LNCaP clone FGC (cell line): Measurements from ENCODE around the gene ZDHHC5.

Source experiments
- DNase-seq: peaks from one replicate; pipeline ENCODE4 v3.0.0-alpha.2; 2011; ENCODE audit warnings: low read depth
- H3K4me3 ChIP-seq: 2 replicates; pipeline ENCODE4 v1.5.1; 2011; ENCODE audit warnings: mild to moderate bottlenecking, low read depth, low read length, control low read depth
- TF ChIP-seq, protein P1 (sequence below): IDR thresholded peaks from 2 replicates; pipeline ENCODE4 v1.5.1; 2012; ENCODE audit warnings: mild to moderate bottlenecking; ENCODE audit not compliant: control insufficient read depth, insufficient read depth; ENCODE audit errors: extremely low read depth

ZDHHC5 gene

DNA sequence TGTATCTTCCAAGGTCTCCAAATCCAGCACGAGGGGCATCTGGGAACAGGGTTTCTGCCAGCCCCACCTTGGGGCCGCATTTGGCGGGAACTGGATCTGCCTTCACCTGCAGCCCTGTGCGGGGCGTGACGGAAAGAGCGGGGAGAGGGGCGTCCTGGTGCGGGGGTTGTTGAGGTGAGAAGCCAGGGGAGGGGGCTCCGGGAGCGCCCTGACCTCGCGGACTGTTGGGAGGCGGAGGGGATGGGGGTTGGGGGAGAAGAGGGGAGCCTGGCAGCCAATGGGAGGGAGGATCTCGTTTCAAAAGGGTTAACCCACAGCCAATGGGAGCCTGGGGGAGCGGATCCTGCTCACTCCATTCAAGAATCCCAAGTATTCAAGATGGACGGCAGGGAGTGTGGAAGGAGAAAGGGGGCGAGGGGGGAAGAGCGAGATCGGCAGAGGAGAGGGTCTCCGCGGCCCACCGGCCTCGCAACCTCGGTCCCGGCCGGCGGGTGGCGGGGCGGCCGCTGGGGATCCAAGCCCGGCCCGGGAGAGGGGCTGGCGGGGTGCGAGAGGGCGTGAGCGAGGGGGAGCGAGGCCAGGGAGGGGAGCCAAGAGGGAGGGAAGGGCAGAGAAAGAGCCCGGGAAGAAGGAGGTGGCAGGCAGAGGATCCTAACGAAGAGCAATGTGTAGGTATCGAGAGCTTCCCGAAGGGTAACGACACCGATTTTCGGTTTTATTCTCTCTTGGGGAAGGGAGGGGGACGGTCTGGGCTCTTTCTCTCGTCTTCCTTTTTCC is 29.7 kb upstream of the ZDHHC5 start:
- TF ChIP-seq, protein P1, sequence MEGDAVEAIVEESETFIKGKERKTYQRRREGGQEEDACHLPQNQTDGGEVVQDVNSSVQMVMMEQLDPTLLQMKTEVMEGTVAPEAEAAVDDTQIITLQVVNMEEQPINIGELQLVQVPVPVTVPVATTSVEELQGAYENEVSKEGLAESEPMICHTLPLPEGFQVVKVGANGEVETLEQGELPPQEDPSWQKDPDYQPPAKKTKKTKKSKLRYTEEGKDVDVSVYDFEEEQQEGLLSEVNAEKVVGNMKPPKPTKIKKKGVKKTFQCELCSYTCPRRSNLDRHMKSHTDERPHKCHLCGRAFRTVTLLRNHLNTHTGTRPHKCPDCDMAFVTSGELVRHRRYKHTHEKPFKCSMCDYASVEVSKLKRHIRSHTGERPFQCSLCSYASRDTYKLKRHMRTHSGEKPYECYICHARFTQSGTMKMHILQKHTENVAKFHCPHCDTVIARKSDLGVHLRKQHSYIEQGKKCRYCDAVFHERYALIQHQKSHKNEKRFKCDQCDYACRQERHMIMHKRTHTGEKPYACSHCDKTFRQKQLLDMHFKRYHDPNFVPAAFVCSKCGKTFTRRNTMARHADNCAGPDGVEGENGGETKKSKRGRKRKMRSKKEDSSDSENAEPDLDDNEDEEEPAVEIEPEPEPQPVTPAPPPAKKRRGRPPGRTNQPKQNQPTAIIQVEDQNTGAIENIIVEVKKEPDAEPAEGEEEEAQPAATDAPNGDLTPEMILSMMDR: no peak
- no peak for DNase-seq
- no peak overlapping the region for H3K4me3 ChIP-seq

DNA sequence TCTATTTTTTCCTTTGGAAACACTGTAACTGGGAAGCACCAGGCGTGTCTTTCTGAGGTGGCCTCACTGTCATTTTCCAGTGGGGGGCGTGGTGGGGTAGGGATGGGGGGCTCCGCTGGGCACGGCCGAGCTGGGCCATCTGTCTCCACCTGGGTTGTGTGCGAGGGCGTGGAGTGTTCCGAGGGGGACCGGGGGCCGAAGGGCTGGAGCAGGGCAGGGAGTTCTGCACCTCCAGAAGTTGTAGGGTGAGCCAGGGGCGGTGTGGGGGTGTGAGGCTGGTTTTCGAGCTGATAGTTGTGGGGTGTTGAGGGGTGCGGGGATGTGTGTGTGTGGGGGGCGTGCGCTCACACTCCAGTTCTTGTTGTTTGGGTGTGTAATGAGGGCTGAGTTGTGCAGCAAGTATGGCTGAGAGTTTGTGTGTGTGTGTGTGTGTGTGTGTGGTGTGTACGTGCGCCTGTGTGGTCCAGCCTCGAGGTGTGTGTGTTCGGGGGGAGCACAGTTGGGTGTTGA is 29.0 kb upstream of the ZDHHC5 start:
- no peak for DNase-seq
- H3K4me3 ChIP-seq: no peak overlapping the region

DNA sequence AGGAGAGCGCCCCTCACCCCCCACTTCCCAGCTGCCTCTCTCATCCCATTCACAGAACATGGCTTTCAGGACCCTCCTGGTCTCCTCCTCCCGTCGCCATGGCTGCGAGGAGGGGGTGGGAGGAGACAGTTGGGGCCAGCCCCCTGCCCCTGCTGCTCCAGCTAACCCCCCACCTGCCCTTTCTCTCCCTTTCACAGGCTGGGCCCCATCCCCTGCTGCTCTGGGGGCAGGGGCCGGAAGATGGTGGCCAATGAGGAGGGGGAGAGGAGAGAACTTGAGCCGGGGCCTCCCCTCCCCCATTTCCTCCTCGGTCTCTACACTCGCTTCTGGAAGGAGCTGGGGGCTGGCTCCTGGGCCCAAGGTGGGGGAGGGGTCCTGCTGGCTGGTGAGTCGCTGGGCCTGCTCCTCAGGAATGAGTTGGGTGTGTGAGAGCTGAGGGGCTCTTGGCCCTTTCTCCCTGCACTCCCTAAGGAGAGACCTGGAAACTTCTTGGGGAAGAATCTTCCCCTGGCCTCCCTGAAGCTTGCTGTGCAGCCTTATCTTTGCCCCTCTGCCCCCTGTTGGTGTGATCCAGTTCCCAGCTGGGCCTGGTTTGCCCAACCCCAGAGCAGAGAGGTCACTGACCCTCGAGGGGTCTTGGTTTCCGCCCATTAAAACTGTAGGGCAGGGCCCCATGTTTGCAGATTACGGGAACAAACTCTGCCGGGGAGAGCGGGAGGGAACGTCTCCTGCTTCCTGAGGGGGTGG is 28.4 kb upstream of the ZDHHC5 start:
- TF ChIP-seq, protein P1: no peak
- no peak for DNase-seq
- no peak overlapping the region for H3K4me3 ChIP-seq

More for the DNA sequence above, 29.0 kb upstream of the ZDHHC5 start:
- TF ChIP-seq, protein P1: no peak

DNA sequence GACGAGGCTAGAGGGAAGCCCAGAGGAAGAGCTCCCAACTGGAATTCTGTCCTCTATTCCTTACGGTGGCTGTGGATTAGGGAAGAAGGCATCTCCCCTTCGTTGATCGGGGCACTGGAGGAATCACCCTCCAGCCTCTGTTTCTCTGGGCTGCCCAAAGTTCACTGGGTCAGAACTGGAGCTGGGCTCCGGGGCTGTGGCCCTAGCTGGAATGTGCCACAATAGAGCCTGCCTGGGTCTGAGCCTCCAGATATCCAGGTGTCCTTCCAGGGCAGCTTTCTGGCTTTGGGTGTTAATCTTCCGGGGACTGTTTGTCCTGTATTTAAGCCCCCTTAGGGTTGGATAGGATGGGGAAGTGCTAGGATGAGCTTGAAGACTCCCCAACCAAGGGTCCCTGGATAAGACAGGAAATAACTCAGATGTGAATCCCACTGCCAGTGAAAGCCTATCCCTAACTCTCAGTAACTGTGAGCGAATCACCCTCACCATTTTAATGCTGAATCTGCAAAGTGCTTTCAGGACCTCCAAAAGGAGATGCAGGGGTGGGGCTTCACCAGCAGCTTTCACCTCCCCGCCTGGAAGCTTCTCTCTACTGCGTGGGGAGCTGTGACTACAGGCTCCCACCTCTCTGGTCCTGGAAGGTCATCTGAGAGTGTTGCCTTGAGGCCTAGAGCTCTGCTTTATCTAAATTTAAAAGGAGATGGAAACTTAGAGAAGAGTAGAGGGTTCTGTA is 27.7 kb upstream of the ZDHHC5 start:
- H3K4me3 ChIP-seq: no peak overlapping the region
- no peak for DNase-seq
- TF ChIP-seq, protein P1: no peak

DNA sequence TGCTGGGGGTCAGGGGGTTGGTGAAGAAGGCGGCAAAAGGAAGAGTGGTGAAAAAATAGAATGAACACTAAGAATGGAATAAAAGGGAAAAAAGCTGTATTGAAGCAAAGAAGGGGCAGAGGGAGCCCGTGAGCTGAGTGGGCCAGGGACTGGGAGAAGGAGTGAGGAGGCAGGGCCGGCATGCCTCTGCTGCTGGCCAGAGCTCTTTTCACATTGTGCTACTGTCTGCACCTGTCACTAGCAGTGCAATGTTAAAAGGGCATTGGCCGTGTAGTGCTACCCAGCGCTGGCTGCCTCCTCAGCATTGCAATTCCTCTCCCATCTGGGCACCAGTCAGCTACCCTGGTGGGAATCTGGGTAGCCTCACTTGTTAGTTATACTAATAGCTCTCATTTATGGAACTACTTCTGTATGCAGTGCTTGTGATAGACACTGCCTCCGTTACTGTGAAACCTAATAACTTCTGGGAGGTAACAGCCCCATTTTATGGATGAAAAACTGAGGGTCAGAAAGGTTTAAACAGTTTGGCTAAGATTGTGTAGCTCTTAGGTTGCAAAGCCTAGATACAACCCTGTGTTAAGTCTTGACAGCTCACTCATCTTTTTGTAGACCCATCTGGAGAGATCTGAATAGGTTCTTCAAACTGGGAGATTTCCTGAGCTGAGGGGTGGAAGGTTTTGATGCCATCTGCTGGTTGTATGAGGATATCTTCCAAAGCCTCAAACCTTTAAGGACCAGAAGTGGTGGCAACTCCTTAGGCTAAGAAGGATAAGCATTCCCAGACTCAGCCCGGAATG is 26.7 kb upstream of the ZDHHC5 start:
- peak; percentile 31 for DNase-seq
- H3K4me3 ChIP-seq: no peak overlapping the region
- TF ChIP-seq, protein P1: peak; percentile 61

DNA sequence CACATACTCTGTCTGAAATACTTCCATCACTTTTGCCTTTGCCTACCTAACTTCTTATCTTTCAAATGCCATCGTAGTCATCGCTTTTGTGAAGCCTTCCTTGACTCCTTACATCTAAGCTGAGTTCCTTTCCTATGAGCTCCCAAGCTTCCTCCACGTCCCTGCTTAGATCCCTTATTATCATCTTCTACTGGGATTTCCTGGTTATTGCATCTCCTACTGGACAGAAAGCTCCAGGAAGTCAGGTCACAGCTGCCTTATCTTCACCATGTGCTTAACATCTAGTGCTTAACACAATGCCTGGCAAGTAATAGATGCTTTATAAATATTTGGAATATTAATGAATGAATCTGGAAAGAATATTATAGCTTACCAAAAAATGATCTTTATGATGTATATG is 24.1 kb upstream of the ZDHHC5 start:
- TF ChIP-seq, protein P1: no peak
- no peak overlapping the region for H3K4me3 ChIP-seq
- no peak for DNase-seq
